22Rv1 (cell line): ENCODE results near the gene SSBP2.

ENCODE experiments used
- ZFX ChIP-seq: fragments of 450-650 bp; IDR thresholded peaks from 2 replicates; pipeline ENCODE4 v1.6.1; 2017; ENCODE audit warnings: antibody characterized with exemption, borderline replicate concordance
- TF ChIP-seq, protein P1 (sequence below): fragments of 450-650 bp; IDR thresholded peaks from 2 replicates; pipeline ENCODE4 v1.5.1; 2017; ENCODE audit warnings: mild to moderate bottlenecking

DNA sequence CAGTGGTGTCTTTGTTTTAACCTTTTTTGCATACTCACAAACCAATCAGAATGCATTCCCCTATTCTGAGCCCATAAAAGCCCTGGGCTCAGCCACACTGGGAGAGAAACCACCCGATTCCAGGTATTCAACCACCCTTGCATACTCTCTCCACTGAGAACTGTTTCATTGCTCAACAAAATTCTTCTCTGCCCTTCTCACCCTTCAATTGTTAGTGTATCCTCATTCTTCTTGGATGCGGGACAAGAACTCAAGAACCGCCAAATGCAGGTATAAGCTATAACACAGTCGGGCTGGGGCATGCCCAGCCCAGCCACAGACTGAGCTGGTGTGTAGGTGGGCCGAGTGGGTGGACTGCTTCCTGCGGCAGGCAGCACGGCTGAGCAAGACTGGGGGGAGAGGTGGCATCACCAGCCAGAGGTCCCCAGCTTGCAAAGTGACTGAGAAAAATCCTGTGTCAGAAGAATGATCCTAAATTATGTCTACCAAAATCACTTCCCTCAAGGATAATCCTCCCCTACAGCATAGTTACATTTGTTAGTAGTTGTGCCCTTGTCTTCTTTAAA is 141.0 kb downstream of the SSBP2 start:
- TF ChIP-seq, protein P1, sequence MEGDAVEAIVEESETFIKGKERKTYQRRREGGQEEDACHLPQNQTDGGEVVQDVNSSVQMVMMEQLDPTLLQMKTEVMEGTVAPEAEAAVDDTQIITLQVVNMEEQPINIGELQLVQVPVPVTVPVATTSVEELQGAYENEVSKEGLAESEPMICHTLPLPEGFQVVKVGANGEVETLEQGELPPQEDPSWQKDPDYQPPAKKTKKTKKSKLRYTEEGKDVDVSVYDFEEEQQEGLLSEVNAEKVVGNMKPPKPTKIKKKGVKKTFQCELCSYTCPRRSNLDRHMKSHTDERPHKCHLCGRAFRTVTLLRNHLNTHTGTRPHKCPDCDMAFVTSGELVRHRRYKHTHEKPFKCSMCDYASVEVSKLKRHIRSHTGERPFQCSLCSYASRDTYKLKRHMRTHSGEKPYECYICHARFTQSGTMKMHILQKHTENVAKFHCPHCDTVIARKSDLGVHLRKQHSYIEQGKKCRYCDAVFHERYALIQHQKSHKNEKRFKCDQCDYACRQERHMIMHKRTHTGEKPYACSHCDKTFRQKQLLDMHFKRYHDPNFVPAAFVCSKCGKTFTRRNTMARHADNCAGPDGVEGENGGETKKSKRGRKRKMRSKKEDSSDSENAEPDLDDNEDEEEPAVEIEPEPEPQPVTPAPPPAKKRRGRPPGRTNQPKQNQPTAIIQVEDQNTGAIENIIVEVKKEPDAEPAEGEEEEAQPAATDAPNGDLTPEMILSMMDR: no peak
- TF ChIP-seq ZFX: no peak
